GM21390 (cell line): ENCODE data around the gene MLLT10.

Experiments used
- ATAC-seq: cut with Tn5 transposase; IDR thresholded peaks from one replicate; pipeline ENCODE4 v1.9.1; 2021; ENCODE audit not compliant: unreplicated experiment

MLLT10 gene

GRCh38 chr10:21516242-21517131, 17.5 kb upstream of the MLLT10 start:
- peak; percentile 68 for ATAC-seq

DNA sequence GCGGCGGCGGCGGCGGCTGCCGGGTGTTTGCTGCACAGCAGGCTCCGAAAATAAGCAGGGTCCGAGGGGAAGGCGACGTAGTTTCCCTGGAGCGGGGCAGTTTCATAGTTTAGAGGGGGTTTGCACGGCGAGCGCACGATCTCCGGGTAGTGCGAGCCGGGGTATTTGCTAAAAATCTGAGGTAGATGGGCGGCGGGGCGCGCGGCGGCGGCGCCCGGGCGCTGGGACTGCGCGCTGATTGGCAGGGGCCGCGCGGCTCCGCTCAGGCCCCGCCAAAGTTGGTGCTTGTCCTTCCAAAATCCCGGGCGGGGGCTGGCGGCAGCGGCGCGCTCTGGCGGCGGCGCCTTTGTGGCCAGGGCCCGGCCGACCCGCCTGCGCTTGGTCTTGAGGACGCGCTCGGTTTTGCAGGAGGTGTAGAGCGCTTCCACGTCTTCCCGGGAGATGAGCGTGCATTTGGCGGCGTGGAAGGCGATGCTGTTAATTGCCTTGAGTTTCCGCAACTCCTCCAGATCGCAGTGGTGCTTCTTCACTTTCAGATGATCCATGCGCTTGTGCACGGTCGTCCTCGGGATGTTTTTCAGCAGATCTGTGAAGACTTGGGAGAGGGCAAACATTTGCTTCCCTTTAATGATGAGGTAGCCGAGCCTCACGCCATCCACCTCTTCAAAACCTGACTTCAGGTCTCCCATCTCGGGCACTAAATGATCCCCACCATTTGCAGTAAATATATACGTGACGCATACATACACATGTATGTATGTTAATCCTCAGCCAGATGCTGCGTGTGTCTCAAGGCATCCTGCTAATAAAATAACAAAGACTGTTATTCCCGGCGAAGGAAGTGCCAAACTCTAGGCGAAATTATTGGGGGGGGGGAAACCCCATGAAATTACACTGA, 16.6 kb upstream of the MLLT10 start:
- ATAC-seq, result peak; percentile 69

DNA sequence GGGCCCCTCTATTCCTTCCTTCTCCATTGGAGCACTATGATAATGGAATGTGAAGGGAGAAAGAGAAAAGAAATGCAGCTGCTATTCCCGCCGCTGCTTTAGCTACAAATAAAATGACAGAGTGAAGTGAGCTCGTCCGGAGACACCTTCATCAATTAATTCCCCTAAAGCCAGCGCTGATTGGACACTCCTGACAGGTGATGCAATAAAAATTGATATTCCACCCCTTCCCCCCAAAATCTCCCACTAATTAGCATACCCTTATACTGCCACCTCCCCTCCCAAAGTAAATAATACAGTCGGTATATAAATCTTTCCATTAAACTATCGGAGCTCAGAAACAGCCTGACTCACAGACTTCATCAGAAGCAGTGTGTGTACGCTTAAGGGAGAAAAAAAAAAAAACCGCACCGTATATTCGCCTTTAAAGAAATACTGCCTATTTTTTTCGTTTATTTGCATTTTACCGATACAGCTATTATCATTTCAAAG, 15.8 kb upstream of the MLLT10 start:
- ATAC-seq, result no peak

GRCh38 chr10:21518641-21519396, 15.2 kb upstream of the MLLT10 start:
- ATAC-seq, result no peak

GRCh38 chr10:21519397-21519933, 14.6 kb upstream of the MLLT10 start:
- ATAC-seq, result no peak

DNA sequence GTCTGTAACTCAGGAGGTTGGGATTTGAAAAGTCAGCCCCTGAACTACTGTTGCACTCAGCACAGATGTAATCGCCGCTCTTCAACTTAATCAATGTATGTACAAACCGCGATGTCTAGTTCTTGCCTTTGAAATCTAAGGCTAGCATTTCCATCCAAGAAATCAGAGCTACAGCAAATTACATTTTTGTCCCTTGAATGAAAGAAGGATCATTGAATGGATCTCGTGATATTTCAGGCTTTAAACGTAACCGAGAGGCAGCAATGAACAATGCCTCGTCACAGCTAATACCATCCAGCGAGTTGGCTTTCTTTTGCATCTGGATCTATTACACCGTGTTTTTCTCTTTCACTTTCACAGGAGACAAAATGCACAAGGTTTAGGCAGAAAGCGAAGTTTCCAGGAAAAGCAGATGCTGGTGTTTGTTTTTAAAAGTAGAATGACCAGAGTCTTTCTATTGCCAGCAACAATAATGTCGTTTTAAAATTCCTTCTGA, 14.0 kb upstream of the MLLT10 start:
- ATAC-seq, result peak; percentile 41

DNA sequence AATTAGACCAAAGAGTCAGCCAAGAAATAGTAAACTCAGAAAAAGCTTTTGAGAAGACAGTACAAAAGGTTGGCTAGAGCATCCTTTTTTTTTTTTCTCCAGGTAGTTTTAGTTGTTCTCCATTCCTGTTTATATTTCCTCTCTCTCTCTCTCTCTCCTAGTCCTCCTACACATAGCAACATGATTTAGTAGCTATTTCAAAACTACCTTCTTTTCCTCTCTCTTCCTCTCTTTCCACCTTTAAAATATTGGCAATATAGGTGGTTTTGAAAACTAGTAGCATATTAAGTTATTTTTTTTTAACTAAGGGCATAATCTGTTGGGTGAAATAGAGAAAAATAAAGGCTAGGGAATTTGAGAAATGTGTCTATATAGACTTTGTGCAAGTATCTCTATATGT, 13.5 kb upstream of the MLLT10 start:
- no peak for ATAC-seq

- no peak for ATAC-seq
These were observed 13.1 kb upstream of the MLLT10 start for GRCh38 chr10:21520949-21521348.

DNA sequence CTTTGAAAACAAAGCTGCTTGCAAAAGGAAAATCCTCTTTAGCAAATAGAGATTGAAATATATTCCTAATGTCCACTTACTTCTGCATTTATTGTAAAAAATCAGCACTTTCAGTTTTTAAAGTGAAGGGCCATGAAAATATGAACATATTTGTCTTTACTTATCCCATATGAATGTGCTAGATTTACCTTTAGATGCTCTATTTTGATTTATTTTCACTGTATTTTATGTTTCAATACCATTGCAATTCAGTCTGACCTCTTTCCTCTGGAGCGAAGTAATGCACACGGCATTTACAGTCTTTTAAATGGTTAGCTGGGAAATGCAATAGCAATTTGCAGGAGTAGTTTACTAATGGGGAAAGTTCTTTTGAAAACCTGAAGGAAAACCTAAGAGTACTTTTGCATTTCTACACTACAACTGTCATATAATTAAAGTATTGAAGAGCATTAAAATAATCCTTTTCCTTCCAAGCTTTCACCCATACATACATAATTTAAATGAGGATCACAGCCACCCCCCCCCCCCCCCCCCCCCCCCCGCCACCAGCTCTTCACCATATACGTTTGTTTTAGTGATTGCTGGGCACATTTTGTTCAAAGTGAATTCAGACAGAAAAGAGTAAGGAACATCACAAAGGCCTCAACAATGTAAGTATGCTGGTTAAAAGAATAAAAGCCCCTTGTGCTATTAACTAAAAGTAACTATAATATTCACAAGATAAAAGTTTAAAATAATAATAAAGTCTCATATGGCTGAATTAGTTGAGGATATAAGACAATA, 12.1 kb upstream of the MLLT10 start:
- ATAC-seq, result no peak

GRCh38 chr10:21522631-21523406, 11.2 kb upstream of the MLLT10 start:
- ATAC-seq, result no peak

- ATAC-seq, result no peak
These were observed 10.4 kb upstream of the MLLT10 start for GRCh38 chr10:21523557-21524008.

DNA sequence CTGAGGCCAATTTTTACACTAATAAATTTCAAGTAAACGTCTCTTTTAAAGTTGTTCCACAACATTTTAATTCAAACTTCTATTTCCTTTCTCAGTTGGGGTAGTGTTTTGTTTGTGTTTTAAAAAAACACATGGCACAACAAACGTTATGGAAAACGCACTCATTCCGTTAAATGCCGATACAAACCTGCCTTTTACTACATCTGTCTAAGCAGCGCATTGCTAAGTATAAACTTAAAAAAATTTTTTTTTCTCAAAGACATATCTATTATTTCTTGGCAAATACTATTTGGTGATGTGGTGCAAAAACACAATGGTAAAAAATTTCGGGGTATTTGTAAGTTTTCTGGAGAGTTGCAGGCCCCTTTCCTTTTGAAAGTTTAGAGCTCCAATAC, 9.9 kb upstream of the MLLT10 start:
- ATAC-seq, result no peak

- ATAC-seq, result no peak
These were observed 9.3 kb upstream of the MLLT10 start for GRCh38 chr10:21524526-21525366.

GRCh38 chr10:21525367-21526187, 8.5 kb upstream of the MLLT10 start, which contains the start of gene SKIDA1:
SKIDA1 (minus strand) TSS chr10:21525682; CDS start chr10:21517822, 7,860 bp downstream.
- peak; percentile 53 for ATAC-seq

DNA sequence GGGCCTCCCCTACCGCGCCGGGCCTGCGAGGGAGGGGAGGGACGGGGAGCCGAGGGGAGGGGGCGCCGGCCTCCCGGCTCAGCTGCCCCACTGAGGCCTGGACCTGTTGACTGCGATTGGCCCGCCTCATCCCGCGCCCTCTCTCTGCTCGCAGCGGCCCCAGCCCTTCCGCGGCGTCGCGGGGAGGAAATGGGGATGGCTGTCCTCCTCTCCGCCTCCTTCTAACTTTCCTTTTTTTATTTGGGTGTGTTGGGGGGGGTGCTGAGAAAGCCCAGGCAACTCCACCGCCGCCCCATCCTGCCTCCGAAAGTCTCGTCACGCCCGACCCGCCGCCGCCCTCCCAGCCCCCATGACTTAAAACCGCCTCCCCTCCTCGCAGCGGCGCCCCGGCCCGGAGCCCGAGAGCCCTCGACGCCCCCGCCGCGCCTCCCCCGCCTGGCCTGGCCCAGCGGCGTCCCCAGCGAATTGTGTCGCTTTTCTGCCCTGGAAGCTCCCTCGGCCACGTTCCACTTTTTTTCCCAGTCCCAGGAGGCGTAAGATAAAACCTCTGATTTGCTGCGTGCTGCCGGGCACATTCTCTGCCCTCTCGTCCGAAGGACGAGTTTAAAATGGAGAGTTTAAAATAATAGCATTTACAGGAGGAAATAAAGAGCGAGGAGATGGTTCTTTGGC, 7.7 kb upstream of the MLLT10 start:
- peak; percentile 31 for ATAC-seq

DNA sequence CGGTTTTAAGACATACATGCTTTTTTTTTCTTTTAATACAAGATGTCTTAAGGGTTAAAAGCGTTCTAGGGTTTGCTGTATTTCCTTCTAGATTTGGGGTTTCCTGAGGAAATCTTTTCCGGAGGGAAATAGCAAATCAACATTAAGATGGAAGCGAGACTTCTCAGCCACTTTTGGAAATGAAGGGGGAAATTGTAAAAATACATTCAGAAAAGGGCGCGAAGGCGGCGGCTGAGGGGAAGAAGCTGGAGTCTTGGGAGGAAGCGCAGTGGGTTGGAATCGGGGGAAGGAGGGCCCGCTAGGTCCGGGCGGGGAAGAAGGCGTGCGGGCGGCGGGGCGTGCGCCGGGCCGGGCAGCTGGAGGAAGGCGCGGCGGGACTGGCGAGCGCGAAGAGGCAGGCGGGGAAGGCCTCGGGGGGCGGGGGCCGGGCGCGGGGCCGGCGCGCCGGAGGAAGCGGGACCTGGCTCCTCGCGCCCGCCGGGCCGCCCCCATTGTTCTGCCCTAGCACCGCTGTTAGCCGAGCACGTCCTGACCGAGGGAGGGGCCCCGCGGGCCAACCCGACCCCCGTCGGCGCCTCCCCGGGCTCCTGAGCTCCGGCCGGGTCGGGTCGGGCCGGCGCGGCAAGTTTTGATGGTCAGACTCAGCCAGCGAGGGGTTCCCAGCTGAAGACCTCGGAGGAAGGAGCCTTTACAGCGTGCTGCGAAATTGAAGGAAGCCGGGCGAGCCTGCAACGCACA, 7.0 kb upstream of the MLLT10 start:
- ATAC-seq, result peak; percentile 35
